ENCODE data around the gene LMO7. TPM values are rescaled to one million over a fixed set of nuclear protein-coding genes. Genes with fewer than 3 reads are reported as not detected.

LMO7 gene
- total and polyA plus RNA-seq, 4 donors: 75.9 to 679 (median 214) TPM

GRCh38 chr13:75782985-75783384 lies 146.9 kb downstream of the LMO7 start:
- H3K4me3 ChIP-seq: no peak overlapping the region
- no peaks in the 10 kb centered on the region for H3K27me3 ChIP-seq (ENCODE audit: control insufficient read depth in 3 of 3, insufficient read depth in 3 of 3, low read length in 2 of 3)
- no peak for ATAC-seq (ENCODE audit: insufficient read depth, low FRiP score)
- no peak overlapping the region for H3K9ac ChIP-seq (ENCODE audit: insufficient read depth in 1 of 2, low read length in 2 of 2)
- no peak for DNase-seq
- 49 to 96% methylated on average over 1 of the region's 1 CpG for WGBS, 2 donors
- H3K36me3 ChIP-seq (ENCODE audit: control insufficient read depth in 4 of 4, insufficient read depth in 4 of 4, low read length in 4 of 4): peaks cover 0 to 3% (median 0%) of the 10 kb centered on the region in 4 donors
- TF ChIP-seq CTCF (IDR thresholded peaks at IDR 0.05; ENCODE audit: control extremely low read depth, extremely low read depth): no peak
- peak overlapping the region in 1 of 2 donors; percentile 66 for H3K27ac ChIP-seq (ENCODE audit: low read depth in 1 of 2, low read length in 1 of 2)
- H3K9me3 ChIP-seq (ENCODE audit: control insufficient read depth in 4 of 4, insufficient read depth in 3 of 4, low read length in 3 of 4): peaks cover 0 to 3% (median 0%) of the 10 kb centered on the region in 4 donors
- H3K4me1 ChIP-seq (ENCODE audit: control insufficient read depth in 5 of 5, insufficient read depth in 5 of 5, low read length in 5 of 5): peaks cover 0 to 15% (median 4%) of the 10 kb centered on the region in 5 donors

- 39 to 63% methylated on average over 3 of the region's 3 CpGs for WGBS, 2 donors
Observed at GRCh38 chr13:75784003-75784402, 147.9 kb downstream of the LMO7 start.

GRCh38 chr13:75785130-75785529 lies 149.0 kb downstream of the LMO7 start:
- Histone ChIP-seq H3K36me3 (ENCODE audit: control insufficient read depth in 4 of 4, insufficient read depth in 4 of 4, low read length in 4 of 4) (peaks cover 0 to 3% (median 0%) of the 10 kb centered on the region in 4 donors), H3K27ac (ENCODE audit: low read depth in 1 of 2, low read length in 1 of 2) (no peak overlapping the region), H3K4me1 (ENCODE audit: control insufficient read depth in 5 of 5, insufficient read depth in 5 of 5, low read length in 5 of 5) (peaks cover 0 to 30% (median 6%) of the 10 kb centered on the region in 5 donors), H3K9ac (ENCODE audit: insufficient read depth in 1 of 2, low read length in 2 of 2) (no peak overlapping the region), H3K4me3 (no peak overlapping the region), H3K9me3 (ENCODE audit: control insufficient read depth in 4 of 4, insufficient read depth in 3 of 4, low read length in 3 of 4) (peaks cover 0 to 2% (median 0%) of the 10 kb centered on the region in 4 donors), H3K27me3 (ENCODE audit: control insufficient read depth in 3 of 3, insufficient read depth in 3 of 3, low read length in 2 of 3) (no peaks in the 10 kb centered on the region)
- DNase-seq (no peak), ATAC-seq (ENCODE audit: insufficient read depth, low FRiP score) (no peak)
- TF ChIP-seq CTCF (IDR thresholded peaks at IDR 0.05; ENCODE audit: control extremely low read depth, extremely low read depth): no peak

More at GRCh38 chr13:75784003-75784402, 147.9 kb downstream of the LMO7 start:
- no peaks in the 10 kb centered on the region for H3K27me3 ChIP-seq (ENCODE audit: control insufficient read depth in 3 of 3, insufficient read depth in 3 of 3, low read length in 2 of 3)
- no peak for DNase-seq
- TF ChIP-seq CTCF (IDR thresholded peaks at IDR 0.05; ENCODE audit: control extremely low read depth, extremely low read depth): no peak
- H3K9me3 ChIP-seq (ENCODE audit: control insufficient read depth in 4 of 4, insufficient read depth in 3 of 4, low read length in 3 of 4): peaks cover 0 to 3% (median 0%) of the 10 kb centered on the region in 4 donors
- no peak for ATAC-seq (ENCODE audit: insufficient read depth, low FRiP score)
- no peak overlapping the region for H3K9ac ChIP-seq (ENCODE audit: insufficient read depth in 1 of 2, low read length in 2 of 2)
- H3K4me1 ChIP-seq (ENCODE audit: control insufficient read depth in 5 of 5, insufficient read depth in 5 of 5, low read length in 5 of 5): peaks cover 0 to 22% (median 4%) of the 10 kb centered on the region in 5 donors
- peaks cover 0 to 3% (median 0%) of the 10 kb centered on the region in 4 donors for H3K36me3 ChIP-seq (ENCODE audit: control insufficient read depth in 4 of 4, insufficient read depth in 4 of 4, low read length in 4 of 4)
- H3K27ac ChIP-seq (ENCODE audit: low read depth in 1 of 2, low read length in 1 of 2): peak overlapping the region in 1 of 2 donors; percentile 66
- H3K4me3 ChIP-seq: no peak overlapping the region

Data from lung (tissue), 12 donors.